Mononuclear cell (primary cell): ENCODE measurements around the gene FRS2. TPM values are rescaled to one million over a fixed set of nuclear protein-coding genes. Genes with fewer than 3 reads are reported as not detected.

Source experiments
- H3K27me3 ChIP-seq: 2 replicates; pipeline ENCODE4 v1.6.0; 2011; ENCODE audit warnings: low read length, control low read depth; ENCODE audit not compliant: insufficient read depth
- H3K4me1 ChIP-seq: 2 replicates; pipeline ENCODE4 v1.5.1; 2011; ENCODE audit warnings: mild to moderate bottlenecking, low read length, control low read depth; ENCODE audit not compliant: insufficient read depth
- H3K4me3 ChIP-seq: 2 replicates; pipeline ENCODE4 v1.5.1; 2011; ENCODE audit warnings: mild to moderate bottlenecking, low read length, moderate library complexity
- H3K9me3 ChIP-seq: 2 replicates; pipeline ENCODE4 v1.5.1; 2011; ENCODE audit warnings: low read depth, mild to moderate bottlenecking, control low read depth, low read length
- total RNA-seq: library from RNA; depleted of rRNA; stranded (reverse); fragments of >200 nt; gene quantifications from one replicate; pipeline ENCODE4 v1.2.3, GENCODE V29; 2012

FRS2 gene
- total RNA-seq, 1 donor: 82.3 TPM

DNA sequence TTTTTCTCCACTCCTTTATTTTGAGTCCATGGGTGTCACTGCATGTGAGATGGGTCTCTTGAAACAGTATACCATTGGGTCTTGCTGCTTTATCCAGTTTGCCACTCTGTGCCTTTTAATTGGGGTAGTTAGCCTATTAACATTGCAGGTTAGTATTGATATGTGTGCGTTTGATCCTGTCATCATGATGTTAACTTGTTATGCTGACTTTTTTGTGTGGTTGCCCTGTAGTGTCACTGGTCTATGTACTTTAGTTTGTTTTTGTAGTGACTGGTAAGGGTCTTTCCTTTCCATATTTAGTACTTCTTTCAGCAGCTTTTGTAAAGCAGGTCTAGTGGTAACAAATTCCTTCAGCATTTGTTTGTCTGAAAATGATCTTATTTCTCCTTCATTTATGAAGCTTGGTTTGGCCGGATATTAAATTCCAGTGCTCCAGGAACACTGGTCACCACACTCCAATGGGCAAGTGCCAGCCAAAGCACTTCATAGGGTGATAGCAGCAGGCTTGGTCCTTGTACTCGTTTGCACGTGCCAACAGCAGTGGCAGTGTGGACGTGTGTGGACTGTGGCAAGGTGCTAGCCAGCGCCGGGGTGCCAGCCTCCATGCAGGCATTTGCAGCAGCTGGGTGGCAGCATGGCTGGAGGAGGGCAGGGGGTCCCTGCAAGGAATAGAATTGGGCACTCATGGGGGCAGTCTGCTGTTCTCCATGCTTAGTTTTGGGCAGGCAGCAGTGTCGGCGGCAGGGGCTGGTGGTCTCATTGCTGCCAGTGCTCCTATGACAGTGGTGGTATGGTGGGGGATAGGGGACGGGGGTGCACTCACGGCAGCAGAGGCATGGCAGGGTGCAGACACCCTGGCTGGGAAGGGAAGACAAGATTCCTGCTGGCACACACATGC is 53.5 kb downstream of the FRS2 start:
- Histone ChIP-seq H3K4me3 (no peak overlapping the region), H3K9me3 (peaks cover 10% of the 10 kb centered on the region), H3K4me1 (no peaks in the 10 kb centered on the region), H3K27me3 (no peaks in the 10 kb centered on the region)

DNA sequence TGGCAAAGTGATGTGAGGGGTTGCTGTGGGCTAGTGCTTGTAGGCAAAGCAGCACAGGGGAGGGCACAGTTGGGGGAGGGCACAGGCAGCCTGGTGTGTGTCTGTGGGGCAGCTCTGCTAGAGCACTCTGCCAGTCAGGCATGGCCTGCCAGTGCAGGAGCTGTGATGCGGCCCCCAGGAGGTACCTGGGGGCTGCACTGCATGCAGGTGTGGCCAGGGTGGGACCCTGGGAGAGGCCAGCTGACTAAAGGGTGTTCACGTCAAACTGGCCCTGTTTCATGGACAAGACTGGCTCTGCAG is 54.1 kb downstream of the FRS2 start:
- no peaks in the 10 kb centered on the region for H3K27me3 ChIP-seq
- no peak overlapping the region for H3K4me3 ChIP-seq
- no peaks in the 10 kb centered on the region for H3K4me1 ChIP-seq
- H3K9me3 ChIP-seq: peaks cover 10% of the 10 kb centered on the region

DNA sequence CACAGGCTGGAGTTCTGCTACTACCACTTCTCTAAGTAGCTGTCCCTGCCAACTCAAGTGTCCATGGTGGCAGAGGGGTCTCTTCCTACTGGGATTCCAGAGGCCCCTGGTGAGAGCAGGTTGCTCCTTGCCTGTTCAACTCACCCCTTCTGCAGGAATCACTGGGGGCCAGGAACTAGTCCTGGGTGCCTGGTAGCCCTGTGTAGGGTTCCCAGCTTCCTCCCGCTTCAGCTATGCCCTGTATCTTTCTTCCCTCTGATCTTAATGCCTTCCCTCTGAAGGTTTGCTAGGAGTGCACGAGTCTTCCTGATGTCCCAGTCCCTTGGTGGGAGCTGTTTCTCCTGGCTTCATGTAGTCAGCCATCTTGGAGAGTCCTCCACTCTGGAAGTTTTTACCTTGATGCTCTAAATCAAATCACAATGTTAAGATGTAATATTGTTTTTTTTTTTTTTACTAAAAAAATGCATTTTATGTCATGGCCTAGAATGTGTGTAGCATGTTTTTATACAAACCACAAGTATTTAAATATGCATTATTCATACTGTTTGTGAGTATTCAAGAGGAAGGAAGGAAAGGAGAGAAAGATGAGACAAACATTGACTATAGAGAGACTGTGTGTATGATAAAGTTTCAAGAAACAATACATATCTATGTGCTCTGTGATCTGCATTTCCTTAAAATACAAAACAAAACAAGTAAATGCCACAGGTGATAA is 54.7 kb downstream of the FRS2 start:
- H3K27me3 ChIP-seq: no peaks in the 10 kb centered on the region
- no peak overlapping the region for H3K4me3 ChIP-seq
- H3K9me3 ChIP-seq: peaks cover 10% of the 10 kb centered on the region
- H3K4me1 ChIP-seq: no peaks in the 10 kb centered on the region

DNA sequence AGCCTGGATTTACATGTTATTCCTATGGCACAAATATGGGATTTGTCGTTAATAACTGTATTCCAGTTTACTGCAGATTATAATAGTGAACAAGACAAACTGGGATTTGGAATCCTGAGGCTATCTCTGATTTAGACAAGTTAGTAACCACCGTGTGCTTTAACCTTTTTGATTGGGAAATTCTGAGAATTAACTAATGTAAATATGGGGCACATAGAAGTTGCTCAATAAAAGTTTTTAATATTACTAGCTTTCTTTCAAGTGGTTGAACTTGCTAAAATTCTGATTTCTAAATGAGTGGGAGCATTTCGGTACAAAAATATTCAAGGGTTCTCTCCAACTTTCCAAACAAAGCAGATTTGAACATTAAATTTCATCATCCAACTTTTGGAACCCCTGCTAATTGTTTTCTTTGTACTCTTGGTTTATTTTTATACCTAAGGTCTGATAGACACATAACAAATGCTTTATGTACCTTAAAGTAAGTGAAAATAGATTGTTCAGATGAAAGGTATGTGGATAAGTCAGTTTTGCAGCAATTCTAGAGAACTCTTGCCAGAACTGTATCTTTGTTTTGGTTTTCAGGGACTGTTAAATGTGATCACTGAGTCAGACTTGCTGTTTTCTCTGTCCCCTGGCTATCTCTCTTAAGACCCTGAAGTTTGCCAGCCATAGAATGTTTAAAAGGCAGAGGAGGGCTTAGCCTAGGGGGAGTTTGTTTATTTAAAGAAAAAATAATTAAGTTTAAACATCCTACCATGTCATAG is 57.5 kb downstream of the FRS2 start:
- no peak overlapping the region for H3K4me3 ChIP-seq
- peaks cover 4% of the 10 kb centered on the region for H3K9me3 ChIP-seq
- H3K4me1 ChIP-seq: no peaks in the 10 kb centered on the region
- H3K27me3 ChIP-seq: no peaks in the 10 kb centered on the region

DNA sequence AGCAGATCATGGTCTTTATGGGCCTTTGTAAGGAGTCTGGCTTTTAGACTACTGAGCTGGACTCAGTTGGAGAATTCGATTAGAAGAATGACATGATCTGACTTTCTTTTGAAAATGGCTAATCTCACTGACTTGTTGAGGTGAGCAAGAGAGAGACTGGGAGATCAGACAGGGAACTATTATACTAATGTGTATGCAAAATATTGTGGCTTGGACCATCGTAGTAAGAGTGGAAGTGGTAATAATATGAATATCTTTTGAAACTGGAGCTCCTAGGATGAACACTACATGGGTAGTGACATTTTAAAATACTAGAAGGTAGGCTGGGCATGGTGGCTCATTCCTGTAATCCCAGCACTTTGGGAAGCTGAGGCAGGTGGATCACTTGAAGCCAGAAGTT is 58.8 kb downstream of the FRS2 start:
- no peaks in the 10 kb centered on the region for H3K4me1 ChIP-seq
- no peaks in the 10 kb centered on the region for H3K27me3 ChIP-seq
- no peak overlapping the region for H3K4me3 ChIP-seq
- H3K9me3 ChIP-seq: no peaks in the 10 kb centered on the region

DNA sequence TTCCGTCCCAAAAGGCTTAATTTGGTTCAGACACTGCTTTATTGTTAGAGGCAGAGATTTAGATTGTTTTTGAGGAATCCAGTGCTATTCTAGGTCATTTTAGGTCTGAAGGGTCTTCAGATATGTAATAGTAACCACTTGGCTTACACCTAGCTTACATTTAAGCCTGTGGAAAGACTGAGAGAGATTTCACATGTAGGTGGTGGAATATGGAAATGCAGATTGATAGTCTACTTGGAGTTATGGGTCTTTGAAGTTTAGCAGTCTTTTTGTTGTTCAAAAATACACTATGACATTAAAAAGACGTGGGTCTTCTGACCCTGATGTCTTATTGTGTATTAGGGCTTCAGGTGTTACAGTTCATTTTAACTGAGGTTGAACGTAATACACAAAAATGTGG is 63.7 kb downstream of the FRS2 start:
- H3K27me3 ChIP-seq: no peaks in the 10 kb centered on the region

DNA sequence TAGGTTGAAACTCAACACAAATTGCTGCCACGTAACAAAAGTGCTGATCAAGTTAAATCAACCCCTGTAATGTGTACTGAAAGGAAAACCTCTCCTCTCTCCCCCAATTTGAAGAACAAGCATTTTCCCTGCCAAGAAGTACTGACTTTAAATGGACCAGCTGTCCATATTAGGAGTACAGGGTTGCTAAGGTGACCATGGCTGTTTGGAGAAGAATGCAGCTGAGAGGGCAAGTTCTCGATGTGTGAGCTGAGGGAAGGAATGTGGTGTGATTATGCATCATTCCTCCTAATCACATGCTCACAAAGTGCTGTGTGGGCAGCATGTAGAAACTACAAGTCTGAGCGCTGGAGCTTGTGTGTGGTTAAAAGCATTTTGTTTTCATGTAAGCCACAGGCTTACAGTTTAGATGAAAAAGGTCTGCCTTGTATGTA is 64.2 kb downstream of the FRS2 start:
- no peaks in the 10 kb centered on the region for H3K4me1 ChIP-seq
- H3K4me3 ChIP-seq: no peak overlapping the region
- H3K9me3 ChIP-seq: no peaks in the 10 kb centered on the region
- H3K27me3 ChIP-seq: no peaks in the 10 kb centered on the region

More for the DNA sequence above, 63.7 kb downstream of the FRS2 start:
- Histone ChIP-seq H3K4me1 (no peaks in the 10 kb centered on the region), H3K4me3 (no peak overlapping the region), H3K9me3 (no peaks in the 10 kb centered on the region)

DNA sequence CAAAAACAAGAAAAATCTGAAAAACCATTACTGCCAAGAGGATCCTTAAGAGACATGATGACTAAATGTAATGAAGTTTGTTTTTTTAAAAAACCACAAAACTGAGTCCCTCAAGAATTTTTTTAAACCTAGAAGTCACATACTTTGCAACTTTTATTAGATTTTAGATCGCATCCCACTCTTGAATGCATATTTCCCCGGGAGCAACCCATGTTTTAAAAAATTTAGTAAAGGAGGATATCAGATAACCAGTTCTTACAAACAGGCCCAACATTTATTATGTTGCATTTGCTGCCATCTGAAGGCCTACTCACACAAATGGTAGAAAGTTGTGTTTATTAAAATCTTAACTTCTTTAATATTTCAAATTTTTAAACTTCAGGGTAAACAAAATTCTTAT is 70.8 kb downstream of the FRS2 start:
- H3K9me3 ChIP-seq: no peaks in the 10 kb centered on the region
- H3K4me1 ChIP-seq: no peaks in the 10 kb centered on the region

DNA sequence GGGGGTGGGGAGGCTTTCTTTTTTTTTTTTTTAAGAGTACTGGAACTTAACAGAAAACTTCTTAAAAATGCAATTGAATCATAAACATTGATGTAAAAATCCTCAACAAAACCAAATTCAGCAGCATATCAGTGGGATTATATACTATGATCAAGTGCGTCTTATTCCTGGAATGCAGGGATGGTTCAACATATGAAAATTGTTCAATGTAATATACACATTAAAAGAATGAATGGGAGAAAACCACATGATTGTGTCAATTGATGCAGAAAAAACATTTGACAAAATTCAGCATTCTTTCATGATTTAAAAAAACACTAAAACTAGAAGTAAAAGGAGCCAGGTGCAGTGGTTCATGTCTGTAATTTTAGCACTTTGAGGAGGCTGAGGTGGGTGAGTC is 73.9 kb downstream of the FRS2 start:
- H3K4me3 ChIP-seq: no peak overlapping the region
- no peaks in the 10 kb centered on the region for H3K4me1 ChIP-seq
- no peaks in the 10 kb centered on the region for H3K27me3 ChIP-seq
- H3K9me3 ChIP-seq: no peaks in the 10 kb centered on the region

More for the DNA sequence above, 70.8 kb downstream of the FRS2 start:
- Histone ChIP-seq H3K4me3 (no peak overlapping the region), H3K27me3 (no peaks in the 10 kb centered on the region)

DNA sequence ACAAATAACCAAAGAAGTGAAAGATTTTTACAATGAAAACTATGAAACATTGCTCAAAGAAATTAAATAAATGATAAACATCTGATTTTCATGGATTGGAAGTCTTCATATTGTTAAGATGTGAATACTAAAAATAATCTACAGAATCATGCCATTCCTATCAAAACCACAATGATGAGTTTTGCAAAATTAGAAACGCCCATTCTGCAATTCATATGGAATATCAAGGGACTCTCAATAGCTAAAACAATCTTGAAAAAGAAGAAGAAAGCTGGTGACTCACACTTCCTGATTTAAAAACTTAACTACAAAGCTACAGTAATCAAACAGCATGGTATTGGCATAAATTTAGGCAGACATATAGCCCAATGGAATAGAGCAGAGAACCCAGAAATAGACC is 74.9 kb downstream of the FRS2 start:
- Histone ChIP-seq H3K27me3 (no peaks in the 10 kb centered on the region), H3K9me3 (no peaks in the 10 kb centered on the region), H3K4me1 (no peaks in the 10 kb centered on the region), H3K4me3 (no peak overlapping the region)

DNA sequence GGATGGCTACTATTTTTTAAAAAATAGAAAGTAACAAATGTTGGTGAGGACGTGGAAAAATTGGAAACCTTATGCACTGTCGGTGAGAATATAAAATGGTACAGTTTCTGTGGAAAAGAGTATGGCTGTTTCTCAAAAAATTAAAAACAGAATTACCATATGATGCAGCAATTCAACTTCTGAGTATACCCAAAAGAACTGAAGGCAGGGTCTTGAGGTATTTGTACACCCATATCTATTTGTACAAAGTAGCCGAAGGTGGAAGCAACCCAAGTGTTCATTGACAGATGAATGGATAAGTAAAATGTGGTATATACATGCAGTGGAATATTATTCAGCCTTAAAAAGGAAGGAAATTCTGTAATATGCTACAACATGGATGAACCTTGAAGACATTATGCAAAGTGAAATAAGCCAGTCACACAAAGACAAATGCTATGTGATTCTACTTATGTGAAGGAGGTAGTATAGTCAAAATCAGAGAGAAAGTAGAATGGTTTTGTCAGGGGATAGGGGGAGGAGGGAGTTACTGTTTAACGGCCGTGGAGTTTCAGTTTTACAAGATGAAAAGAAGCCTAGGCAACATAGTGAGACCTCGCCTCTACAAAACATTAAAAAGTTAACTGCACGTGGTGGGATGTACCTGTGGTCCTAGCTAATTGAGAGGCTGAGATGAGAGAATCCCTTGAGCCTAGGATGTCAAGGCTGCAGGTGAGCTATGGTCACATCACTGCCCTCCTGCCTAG is 76.7 kb downstream of the FRS2 start:
- Histone ChIP-seq H3K9me3 (no peaks in the 10 kb centered on the region), H3K4me1 (no peaks in the 10 kb centered on the region), H3K27me3 (no peaks in the 10 kb centered on the region), H3K4me3 (no peak overlapping the region)

DNA sequence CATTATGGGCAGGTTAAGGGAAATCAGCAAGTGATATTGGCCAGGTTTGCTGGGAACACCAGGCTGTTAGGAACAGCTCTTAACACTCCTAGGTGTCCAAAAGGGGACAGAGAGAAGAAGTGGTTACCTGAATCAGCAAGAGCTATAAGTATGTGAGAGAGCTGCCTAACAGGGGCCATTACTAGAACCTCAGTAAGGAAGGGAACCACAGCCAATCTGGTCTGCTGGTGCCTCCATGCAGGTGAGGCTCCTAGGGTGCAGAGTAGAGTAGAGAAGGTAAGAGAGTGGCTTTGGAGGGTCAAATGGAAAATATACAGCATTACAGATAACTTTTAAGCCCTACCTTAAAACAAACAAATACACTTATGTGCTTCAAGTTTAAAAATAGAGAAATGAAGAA is 78.5 kb downstream of the FRS2 start:
- H3K9me3 ChIP-seq: no peaks in the 10 kb centered on the region
- H3K27me3 ChIP-seq: no peaks in the 10 kb centered on the region
- no peaks in the 10 kb centered on the region for H3K4me1 ChIP-seq
- H3K4me3 ChIP-seq: no peak overlapping the region

DNA sequence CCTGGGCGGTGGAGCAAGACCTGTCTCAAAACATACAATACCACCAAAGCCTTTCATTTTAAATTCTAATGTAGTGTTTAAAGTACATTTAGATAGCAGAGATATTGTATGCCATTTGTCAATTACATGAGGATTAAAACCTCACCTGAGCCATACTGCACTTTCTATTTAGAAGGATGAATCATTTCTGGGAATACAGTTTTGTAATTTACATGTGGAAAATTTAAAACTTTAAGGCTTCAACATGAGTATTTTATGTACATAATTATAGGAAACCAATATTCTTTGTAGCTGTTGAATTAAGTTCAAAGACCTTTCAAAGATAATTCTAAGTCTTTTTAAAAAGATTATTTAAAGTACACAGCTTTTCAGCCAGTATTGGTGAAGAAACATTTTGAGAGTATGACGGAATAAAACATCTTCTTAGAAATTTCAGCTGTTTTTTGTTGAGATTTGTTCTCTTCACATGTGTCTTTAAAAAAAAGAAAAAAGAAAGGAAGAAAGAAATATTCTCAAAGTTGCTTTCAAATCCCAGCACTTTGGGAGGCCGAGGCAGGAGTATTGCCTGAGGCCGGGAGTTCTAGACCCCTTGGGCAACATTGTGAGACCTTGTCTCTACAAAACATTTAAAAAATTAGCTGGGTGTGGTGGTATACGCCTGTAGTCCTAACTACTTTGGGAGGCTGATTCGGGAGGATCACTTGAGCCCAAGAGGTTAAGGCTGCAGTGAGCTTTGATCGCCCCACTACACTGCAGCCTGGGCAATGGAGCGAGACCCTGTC is 80.6 kb downstream of the FRS2 start:
- no peaks in the 10 kb centered on the region for H3K9me3 ChIP-seq
- no peaks in the 10 kb centered on the region for H3K27me3 ChIP-seq
- H3K4me1 ChIP-seq: no peaks in the 10 kb centered on the region
- no peak overlapping the region for H3K4me3 ChIP-seq

DNA sequence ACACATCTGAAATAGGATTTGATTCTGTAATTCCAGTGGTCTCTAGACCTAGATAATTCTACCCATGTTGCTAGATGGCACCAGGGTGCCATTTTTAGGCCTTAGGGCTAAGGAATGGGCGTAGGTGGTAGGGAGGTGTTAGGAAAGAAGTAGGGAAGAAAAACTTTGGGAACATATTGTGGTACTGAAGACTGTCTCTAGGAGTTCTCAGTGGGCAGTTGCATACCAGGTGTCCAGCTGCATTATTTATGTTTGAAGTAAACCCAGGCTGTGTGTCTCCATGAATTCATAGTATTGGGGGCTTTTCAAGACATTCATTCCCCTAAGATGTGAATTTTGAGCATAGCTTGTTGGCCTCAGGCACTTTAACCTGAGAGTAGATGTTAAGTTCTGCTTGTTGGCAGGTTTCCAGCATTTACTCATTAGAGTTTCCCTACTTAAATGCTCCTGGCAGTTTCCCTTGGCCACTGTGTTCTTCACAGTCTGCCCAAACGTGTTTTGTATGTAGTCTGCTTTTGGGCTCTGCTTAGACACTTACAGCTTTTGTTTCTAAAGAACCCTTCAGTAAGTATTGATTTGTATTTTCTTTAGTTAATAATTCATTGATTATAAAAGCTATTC is 83.5 kb downstream of the FRS2 start:
- H3K9me3 ChIP-seq: no peaks in the 10 kb centered on the region
- H3K27me3 ChIP-seq: no peaks in the 10 kb centered on the region
- no peaks in the 10 kb centered on the region for H3K4me1 ChIP-seq
- H3K4me3 ChIP-seq: no peak overlapping the region
